K562 (cell line): ENCODE measurements around the gene PFKL. TPM values are rescaled to one million over a fixed set of nuclear protein-coding genes. Genes with fewer than 3 reads are reported as not detected.

Experiments used
- ATAC-seq: fragments of 200-7000 bp; cut with Tn5 transposase; 3 replicates; pipeline ENCODE4 v1.9.1; 2020; ENCODE audit warnings: moderate library complexity
- BruUV-seq: library from RNA; stranded (reverse); fragments of 400-500 nt; replicated peaks from 2 replicates; lab custom pipeline; 2021; lab: Mats Ljungman, UMichigan
- CTCF ChIA-PET: fragments of 300-600 bp; formaldehyde crosslinking; extraction: SDS; loops from one replicate; lab custom pipeline; 2021; ENCODE audit warnings: low intra/inter-chr PET ratio; lab: Yijun Ruan, JAX
- POLR2A ChIA-PET: fragments of 300-600, 350-650 bp; sonication (Branson Sonifier 250); formaldehyde crosslinking; extraction: SDS; loops from one replicate; lab custom pipeline; 2021; ENCODE audit warnings: antibody characterized with exemption, inconsistent platforms; lab: Yijun Ruan, JAX
- DNase-seq, 4 experiments: peaks; one replicate each; pipeline versions ENCODE4 v3.0.0 to v3.0.0-alpha.2; 2011 to 2018; ENCODE audit warnings: low spot score in 3 of 4, mixed read lengths in 3 of 4; ENCODE audit errors: extremely low read depth in 1 of 4
- FAIRE-seq: peaks from 2 replicates; lab custom pipeline; 2011; peaks lifted over from hg19 to GRCh38; lab: Jason Lieb, UNC
- H2AFZ ChIP-seq: 2 replicates; pipeline ENCODE4 v1.6.0; 2011; ENCODE audit warnings: low read depth, low read length, control low read depth, inconsistent platforms
- H3K27ac ChIP-seq: fragments of 200-600 bp; 3 replicates; pipeline ENCODE4 v1.8.0; 2011; ENCODE audit warnings: low read depth, mild to moderate bottlenecking, control low read depth, inconsistent platforms, low read length, moderate library complexity, mixed read lengths; ENCODE audit errors: extremely low read depth
- H3K27me3 ChIP-seq, 2 experiments: fragments of 300-600 bp in 1 of 2; 2 replicates in 1 of 2; 3 replicates in 1 of 2; pipeline versions ENCODE4 v1.6.0 to v1.8.0; 2011; ENCODE audit warnings: inconsistent platforms in 2 of 2, low read length in 2 of 2, mild to moderate bottlenecking in 1 of 2, mixed read lengths in 1 of 2, moderate library complexity in 1 of 2; ENCODE audit not compliant: control insufficient read depth in 2 of 2, insufficient read depth in 2 of 2
- H3K36me3 ChIP-seq: fragments of 300-600 bp; 3 replicates; pipeline ENCODE4 v1.8.0; 2011; ENCODE audit warnings: mild to moderate bottlenecking, low read length, inconsistent platforms; ENCODE audit not compliant: control insufficient read depth, insufficient read depth
- H3K4me1 ChIP-seq, 2 experiments: fragments of 200-600 bp in 1 of 2; replicated peaks in 1 of 2; 2 replicates in 1 of 2; 3 replicates in 1 of 2; pipeline versions ENCODE4 v1.5.1 to v1.8.0; 2011; ENCODE audit warnings: inconsistent platforms in 2 of 2, low read length in 2 of 2, mild to moderate bottlenecking in 1 of 2, mixed read lengths in 1 of 2, moderate library complexity in 1 of 2; ENCODE audit not compliant: control insufficient read depth in 2 of 2, insufficient read depth in 2 of 2
- H3K4me2 ChIP-seq: 2 replicates; pipeline ENCODE4 v1.6.1; 2011; ENCODE audit warnings: low read length, control low read depth, inconsistent platforms, mixed read lengths; ENCODE audit not compliant: insufficient read depth
- H3K4me3 ChIP-seq: fragments of 200-600 bp; sonication (generic), shearing (Covaris generic); 2 replicates; pipeline ENCODE4 v1.5.1; 2016; ENCODE audit warnings: control low read depth, inconsistent platforms
- H3K79me2 ChIP-seq: fragments of 200-600 bp; 3 replicates; pipeline ENCODE4 v1.8.0; 2011; ENCODE audit warnings: low read length, inconsistent platforms; ENCODE audit not compliant: control insufficient read depth, insufficient read depth
- H3K9ac ChIP-seq, 2 experiments: 2 replicates each; pipeline versions ENCODE4 v1.6.0 to v1.6.1; 2011; ENCODE audit warnings: low read depth in 2 of 2, low read length in 2 of 2, control low read depth in 1 of 2, inconsistent platforms in 1 of 2, mild to moderate bottlenecking in 1 of 2, mixed read lengths in 1 of 2; ENCODE audit not compliant: insufficient read depth in 1 of 2
- H3K9me1 ChIP-seq: one replicate; pipeline ENCODE4 v1.6.0; 2011; ENCODE audit warnings: inconsistent platforms, mild to moderate bottlenecking, low read length, moderate library complexity; ENCODE audit not compliant: control insufficient read depth, insufficient read depth
- H3K9me3 ChIP-seq: replicated peaks from 2 replicates; pipeline ENCODE4 v1.5.1; 2011; ENCODE audit warnings: low read depth, low read length, inconsistent platforms; ENCODE audit not compliant: control insufficient read depth, insufficient read depth
- H4K20me1 ChIP-seq: replicated peaks from 2 replicates; pipeline ENCODE4 v1.6.1; 2011; ENCODE audit warnings: low read length, inconsistent platforms, mixed read lengths; ENCODE audit not compliant: control insufficient read depth, insufficient read depth
- CEBPG ChIP-seq, 3 experiments: fragments of 200-800 bp in 1 of 3; sonication (Bioruptor generic) in 1 of 3; sonication (generic) in 1 of 3; formaldehyde crosslinking in 1 of 3; IDR thresholded peaks in 2 of 3; conservative IDR thresholded peaks in 1 of 3; 2 replicates each; pipeline versions ENCODE4 v1.6.1 to v1.8.0; 2016 to 2022; ENCODE audit warnings: missing compliant biosample characterization in 2 of 3, missing genetic modification characterization in 2 of 3, mild to moderate bottlenecking in 1 of 3, missing genetic modification reagents in 1 of 3
- HCFC1 ChIP-seq: IDR thresholded peaks from 2 replicates; pipeline ENCODE4 v1.6.1; 2012; ENCODE audit warnings: low read depth, low read length, improper control_type of control experiment
- MIER1 ChIP-seq: fragments of 450-650 bp; IDR thresholded peaks from 2 replicates; pipeline ENCODE4 v1.6.1; 2016; ENCODE audit warnings: antibody characterized with exemption, mild to moderate bottlenecking, low read depth
- RBM14 ChIP-seq: fragments of 200-400 bp; formaldehyde crosslinking; IDR thresholded peaks from 2 replicates; pipeline ENCODE4 v1.6.1; 2018; ENCODE audit warnings: low read depth, mild to moderate bottlenecking, low read length, moderate library complexity, borderline replicate concordance; ENCODE audit not compliant: insufficient read depth
- RCOR1 ChIP-seq, 2 experiments: IDR thresholded peaks; 2 replicates each; pipeline ENCODE4 v1.6.1; 2012; ENCODE audit warnings: low read depth in 2 of 2, low read length in 2 of 2, borderline replicate concordance in 1 of 2, improper control_type of control experiment in 1 of 2
- TAF1 ChIP-seq: IDR thresholded peaks from 2 replicates; pipeline ENCODE4 v1.6.1; 2011; ENCODE audit warnings: mild to moderate bottlenecking, low read length, moderate library complexity; ENCODE audit not compliant: insufficient read depth, control insufficient read depth, severe bottlenecking; ENCODE audit errors: extremely low read depth
- WHSC1 ChIP-seq: IDR thresholded peaks from one replicate; pipeline ENCODE4 v1.6.1; 2012; ENCODE audit warnings: low read length, control low read depth, inconsistent platforms
- ZC3H4 ChIP-seq: sonication (generic); formaldehyde crosslinking; IDR thresholded peaks from 2 replicates; pipeline ENCODE4 v1.9.0; 2021; ENCODE audit warnings: missing genetic modification reagents, borderline replicate concordance
- ZSCAN29 ChIP-seq: fragments of 450-650 bp; IDR thresholded peaks from 2 replicates; pipeline ENCODE4 v1.6.1; 2017
- WGBS: fragments of 100-300 bp; shearing (Covaris generic); methylation state at CpG from one replicate; pipeline ENCODE4 v1.1.6; 2016; ENCODE audit warnings: low coverage, mixed read lengths; ENCODE audit not compliant: insufficient coverage; ENCODE audit errors: missing lambda C conversion rate; 5-methylcytosine and 5-hydroxymethylcytosine counted together
- in situ Hi-C: fragments of 300-500 bp; cut with MboI; formaldehyde crosslinking; loops from 4 replicates; pipeline ENCODE4 v1.15.0; 2018; ENCODE audit warnings: inconsistent platforms, mixed read lengths
- intact Hi-C: fragments of 100-400 bp; cut with micrococcal nuclease; formaldehyde crosslinking; loops from 2 replicates; pipeline ENCODE4 v1.14.2; 2022
- polyA plus RNA-seq, 8 experiments: library from polyadenylated mRNA; depleted of rRNA in 4 of 8; stranded (reverse) in 5 of 8; unstranded in 3 of 8; fragments of >200 nt; fragmentation: Nextera tagmentation in 2 of 8; fragmentation: Illumina TruSeq in 1 of 8; extraction: Ambion mirVana in 2 of 8; extraction: Trizol in 1 of 8; gene quantifications; 2 replicates each; pipeline versions ENCODE4 v1.2.1 to v1.2.3, GENCODE V29; 2011 to 2014; ENCODE audit warnings: inconsistent platforms in 1 of 8, missing spikeins in 1 of 8
- total RNA-seq, 7 experiments: library from RNA; depleted of rRNA in 6 of 7; stranded (reverse); fragments of >200 nt in 6 of 7; fragmentation: Illumina TruSeq in 2 of 7; extraction: Trizol in 2 of 7; gene quantifications; 2 replicates each; pipeline versions ENCODE4 v1.2.1 to v1.2.3, GENCODE V29; 2011 to 2021; ENCODE audit warnings: low replicate concordance in 1 of 7

Gene PFKL
- total and polyA plus RNA-seq, 9 of the 15 experiments (the other 6 are each of a cell fraction or from before 2014, with no cell fraction given) = 1.1 to 124 (median 45.6) TPM

DNA sequence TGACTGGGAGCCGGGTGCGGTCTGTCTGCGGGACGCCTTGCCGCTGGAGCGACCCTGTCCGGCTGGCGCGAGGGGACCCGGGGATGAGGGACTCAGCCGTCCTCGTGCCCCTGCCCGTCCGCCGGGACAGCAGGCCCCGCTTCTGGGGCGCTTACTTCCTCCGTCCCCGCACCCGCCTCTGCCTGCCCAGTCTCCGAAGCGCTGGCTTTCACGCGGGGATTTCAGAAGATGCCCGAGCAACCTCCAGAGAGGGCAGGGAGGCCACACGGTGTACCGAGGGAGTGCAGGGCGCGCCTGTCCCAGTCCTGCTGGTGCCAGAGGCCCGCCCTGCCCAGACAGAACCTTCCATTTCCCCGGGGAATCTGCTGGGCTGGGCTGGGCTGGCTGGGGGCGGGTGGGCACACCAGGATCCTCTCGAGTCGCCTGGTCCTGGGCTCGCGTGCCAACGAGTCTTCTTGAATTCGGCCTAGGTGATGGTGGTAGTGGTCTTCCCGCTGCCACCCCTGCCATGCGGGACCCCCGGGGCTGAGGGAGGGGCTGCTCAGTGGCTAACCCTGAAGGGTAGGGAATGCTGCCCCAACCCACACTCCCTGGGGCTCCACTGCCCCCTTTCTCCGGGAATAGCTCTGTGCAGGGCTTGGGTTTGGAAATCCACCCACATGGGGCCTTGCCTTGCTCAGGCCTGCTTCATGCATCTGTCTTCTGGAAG is 51.1 kb downstream of the PFKL start:
- WGBS = 20% methylated on average over 40 of the region's 42 CpGs
- CTCF ChIA-PET = no interaction called here
- POLR2A ChIA-PET = interaction anchor here (0.5 kb wide), 1 partner anchor 8 kb away, joined by 3 read pairs; no protein-coding TSS in a partner anchor

DNA sequence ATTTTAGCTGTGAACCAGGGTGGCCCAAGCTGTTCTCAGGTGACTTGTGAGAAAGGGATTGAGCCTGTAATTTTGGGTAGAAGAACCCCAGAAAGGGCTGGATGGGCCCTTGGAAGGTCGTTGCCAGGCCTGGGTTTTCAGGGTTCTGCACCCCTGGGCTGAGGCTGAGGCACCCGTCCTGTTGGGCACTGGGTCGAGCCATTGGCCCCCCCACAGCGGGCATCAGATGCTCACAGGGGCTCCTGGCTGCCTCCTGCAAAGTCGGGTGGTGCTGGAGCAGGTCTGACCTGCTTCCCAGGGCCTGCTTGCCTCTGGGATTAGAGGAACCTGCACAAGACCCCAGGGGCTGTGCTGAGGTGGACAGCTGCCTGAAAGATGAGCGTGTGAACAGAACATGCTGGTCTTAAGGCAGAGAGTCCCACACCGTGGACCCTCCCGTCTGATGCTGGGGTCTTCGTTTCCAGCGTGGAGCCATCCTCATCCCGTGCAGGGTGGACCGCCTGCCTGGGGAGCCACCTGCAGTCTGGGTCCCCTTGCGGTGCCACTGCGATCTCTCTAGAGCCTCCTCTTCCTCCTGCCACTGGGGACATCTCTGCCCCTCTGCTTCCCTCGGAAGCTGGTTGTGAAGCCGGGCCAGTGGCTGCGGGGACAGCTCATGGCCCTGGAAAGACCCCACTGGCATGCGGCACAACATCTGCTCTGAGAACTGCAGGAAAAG is 51.8 kb downstream of the PFKL start:
- no peak overlapping the region for H2AFZ ChIP-seq
- H3K9ac ChIP-seq = no peak overlapping the region
- no peaks in the 10 kb centered on the region for H3K79me2 ChIP-seq
- no peaks in the 10 kb centered on the region for H3K36me3 ChIP-seq
- FAIRE-seq (no peak), ATAC-seq (no peak), DNase-seq (no peak)
- no peaks in the 10 kb centered on the region for H3K9me1 ChIP-seq
- intact Hi-C loops = no loop called here
- no peak overlapping the region for H3K4me2 ChIP-seq
- H3K9me3 ChIP-seq = no peaks in the 10 kb centered on the region
- H3K4me1 ChIP-seq = peaks cover 0 to 18% of the 10 kb centered on the region in 2 experiments; a peak in 2 of 5 replicates
- BruUV-seq = no TSS peak
- no peak for TF ChIP-seq MIER1
- no peak for TF ChIP-seq CEBPG (CRISPR knock-in tag; IDR thresholded peaks at IDR 0.05)
- no peak for TF ChIP-seq CEBPG (tag; conservative IDR thresholded peaks at IDR 0.05 in 1 of 2, IDR thresholded peaks at IDR 0.05 in 1 of 2)
- TF ChIP-seq ZSCAN29 = no peak
- no peak for TF ChIP-seq WHSC1
- no peak for TF ChIP-seq TAF1
- no peak for TF ChIP-seq HCFC1
- TF ChIP-seq RCOR1 (IDR thresholded peaks at IDR 0.05; ENCODE audit: borderline replicate concordance in 1 of 2, low read depth in 2 of 2, low read length in 2 of 2) = no peak
- TF ChIP-seq RBM14 = no peak
- TF ChIP-seq, all 486 proteins: peak for 0
- H3K4me3 ChIP-seq = no peak overlapping the region
- no peaks in the 10 kb centered on the region; the same call in none of the 2 replicates for H4K20me1 ChIP-seq
- H3K27ac ChIP-seq = no peak overlapping the region
- POLR2A ChIA-PET = interaction anchor here (0.5 kb wide), 1 partner anchor 9 kb away, joined by 3 read pairs; no protein-coding TSS in a partner anchor
- in situ Hi-C loops = no loop called here
- CTCF ChIA-PET = no interaction called here
- peaks cover 60 to 85% of the 10 kb centered on the region in 2 experiments for H3K27me3 ChIP-seq
- WGBS = 1% methylated on average over 17 of the region's 18 CpGs

More for the DNA sequence above, 51.1 kb downstream of the PFKL start:
- H3K9me1 ChIP-seq = no peaks in the 10 kb centered on the region
- H4K20me1 ChIP-seq = no peaks in the 10 kb centered on the region; the same call in none of the 2 replicates
- H2AFZ ChIP-seq = no peak overlapping the region
- peaks cover 0 to 18% of the 10 kb centered on the region in 2 experiments; a peak in 2 of 5 replicates for H3K4me1 ChIP-seq
- DNase-seq (no peak), FAIRE-seq (peak; percentile 15), ATAC-seq (no peak)
- no peak overlapping the region for H3K4me3 ChIP-seq
- H3K4me2 ChIP-seq = no peak overlapping the region
- no peaks in the 10 kb centered on the region for H3K36me3 ChIP-seq
- in situ Hi-C loops (no loop called here), intact Hi-C loops (no loop called here)
- no peaks in the 10 kb centered on the region for H3K9me3 ChIP-seq
- peaks cover 61 to 83% of the 10 kb centered on the region in 2 experiments for H3K27me3 ChIP-seq
- no TSS peak for BruUV-seq
- no peaks in the 10 kb centered on the region for H3K79me2 ChIP-seq
- H3K27ac ChIP-seq = no peak overlapping the region
- H3K9ac ChIP-seq = no peak overlapping the region
- no peak for TF ChIP-seq ZC3H4 (CRISPR knock-in tag)
